Measurements from ENCODE around the gene DPYSL3. TPM values are rescaled to one million over a fixed set of nuclear protein-coding genes. Genes with fewer than 3 reads are reported as not detected.

The DPYSL3 gene
- total RNA-seq, 1 donor from 2014 or later, result 102 TPM

- H3K27ac Mint-ChIP-seq (ENCODE audit: unreplicated experiment), result peak overlapping the region; percentile 48
- peaks cover 60% of the 10 kb centered on the region for H3K4me1 Mint-ChIP-seq
- H3K27me3 Mint-ChIP-seq (ENCODE audit: low read depth), result no peaks in the 10 kb centered on the region
- TF ChIP-seq CTCF (conservative IDR thresholded peaks at IDR 0.05), result no peak
- peaks cover under 1% of the 10 kb centered on the region for H3K9me3 Mint-ChIP-seq
- H3K4me3 Mint-ChIP-seq, result peak overlapping the region; percentile 42
- peaks cover 5% of the 10 kb centered on the region for H3K36me3 Mint-ChIP-seq (ENCODE audit: low read depth)
- DNase-seq (ENCODE audit: low read depth, low spot score), result no peak
Measured at GRCh38 chr5:147437161-147437596, 72.7 kb downstream of the DPYSL3 start.

- DNase-seq (ENCODE audit: low read depth, low spot score), result no peak
- Mint-ChIP-seq H3K9me3 (no peaks in the 10 kb centered on the region), H3K27me3 (ENCODE audit: low read depth) (no peaks in the 10 kb centered on the region), H3K4me3 (peak overlapping the region; percentile 42), H3K4me1 (peaks cover 60% of the 10 kb centered on the region), H3K27ac (ENCODE audit: unreplicated experiment) (no peak overlapping the region), H3K36me3 (ENCODE audit: low read depth) (peaks cover 3% of the 10 kb centered on the region)
- no peak for TF ChIP-seq CTCF (conservative IDR thresholded peaks at IDR 0.05)
Measured at GRCh38 chr5:147436596-147436995, 73.3 kb downstream of the DPYSL3 start.

GRCh38 chr5:147434049-147434448 is 75.8 kb downstream of the DPYSL3 start:
- H3K9me3 Mint-ChIP-seq, result no peaks in the 10 kb centered on the region
- TF ChIP-seq CTCF (conservative IDR thresholded peaks at IDR 0.05), result no peak
- peaks cover 57% of the 10 kb centered on the region for H3K4me1 Mint-ChIP-seq
- no peak overlapping the region for H3K27ac Mint-ChIP-seq (ENCODE audit: unreplicated experiment)
- no peak for DNase-seq (ENCODE audit: low read depth, low spot score)
- H3K4me3 Mint-ChIP-seq, result no peak overlapping the region
- H3K36me3 Mint-ChIP-seq (ENCODE audit: low read depth), result peaks cover 3% of the 10 kb centered on the region
- H3K27me3 Mint-ChIP-seq (ENCODE audit: low read depth), result no peaks in the 10 kb centered on the region

GRCh38 chr5:147432323-147432722 is 77.5 kb downstream of the DPYSL3 start:
- TF ChIP-seq CTCF (conservative IDR thresholded peaks at IDR 0.05), result no peak
- Mint-ChIP-seq H3K4me1 (peaks cover 45% of the 10 kb centered on the region), H3K36me3 (ENCODE audit: low read depth) (no peaks in the 10 kb centered on the region), H3K9me3 (no peaks in the 10 kb centered on the region), H3K27ac (ENCODE audit: unreplicated experiment) (no peak overlapping the region), H3K4me3 (no peak overlapping the region), H3K27me3 (ENCODE audit: low read depth) (no peaks in the 10 kb centered on the region)
- DNase-seq (ENCODE audit: low read depth, low spot score), result no peak

- DNase-seq (ENCODE audit: low read depth, low spot score), result no peak
- Mint-ChIP-seq H3K27me3 (ENCODE audit: low read depth) (no peaks in the 10 kb centered on the region), H3K27ac (ENCODE audit: unreplicated experiment) (peak overlapping the region; percentile 63)
Measured at GRCh38 chr5:147431586-147431985, 78.3 kb downstream of the DPYSL3 start.

More at GRCh38 chr5:147431586-147431985, 78.3 kb downstream of the DPYSL3 start:
- no peak for TF ChIP-seq CTCF (conservative IDR thresholded peaks at IDR 0.05)
- Mint-ChIP-seq H3K4me3 (no peak overlapping the region), H3K36me3 (ENCODE audit: low read depth) (peaks cover 3% of the 10 kb centered on the region), H3K4me1 (peaks cover 38% of the 10 kb centered on the region), H3K9me3 (no peaks in the 10 kb centered on the region)

Measured in neural crest cell (in vitro differentiated cells).